HG02973 (cell line): Measurements from ENCODE around the gene YAP1.

Experiments used
- ATAC-seq: cut with Tn5 transposase; IDR thresholded peaks from one replicate; pipeline ENCODE4 v1.9.1; 2021; ENCODE audit warnings: moderate library complexity; ENCODE audit not compliant: unreplicated experiment

The YAP1 gene

DNA sequence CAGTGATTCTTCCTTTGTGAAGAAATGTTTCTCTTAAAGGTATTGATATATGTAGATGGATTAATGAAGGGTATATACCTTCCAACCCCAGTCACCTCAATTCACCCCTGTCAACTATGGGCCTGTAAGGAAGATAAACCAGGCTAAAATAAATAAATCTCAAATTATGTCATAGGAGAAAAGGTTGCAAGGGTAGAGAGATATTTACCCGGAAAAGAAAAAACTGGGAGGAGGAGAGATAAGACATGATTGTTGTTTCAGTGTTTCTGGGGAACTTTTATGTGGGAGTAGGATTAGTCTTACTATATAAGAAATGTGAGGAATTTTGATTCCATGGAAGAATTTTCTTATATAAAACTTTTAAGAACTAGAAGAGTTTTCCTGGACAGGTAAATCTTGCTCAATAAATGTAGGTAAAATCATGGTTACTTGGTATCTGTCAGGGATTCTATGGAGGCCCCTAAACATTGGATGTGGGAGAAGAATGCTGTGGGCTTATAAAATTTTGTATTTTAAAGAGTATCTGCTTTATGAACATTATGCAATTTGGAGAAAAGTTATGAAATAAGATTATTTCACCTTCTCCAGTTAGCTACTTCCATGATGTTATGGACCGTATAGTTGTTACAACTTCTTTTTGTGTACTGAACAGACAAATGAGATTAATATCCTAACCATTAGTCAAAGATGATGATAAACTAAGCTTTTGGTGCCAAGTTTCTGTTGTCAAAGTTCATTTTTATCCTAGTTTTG, 6.4 kb downstream of the YAP1 start:
- no peak for ATAC-seq

DNA sequence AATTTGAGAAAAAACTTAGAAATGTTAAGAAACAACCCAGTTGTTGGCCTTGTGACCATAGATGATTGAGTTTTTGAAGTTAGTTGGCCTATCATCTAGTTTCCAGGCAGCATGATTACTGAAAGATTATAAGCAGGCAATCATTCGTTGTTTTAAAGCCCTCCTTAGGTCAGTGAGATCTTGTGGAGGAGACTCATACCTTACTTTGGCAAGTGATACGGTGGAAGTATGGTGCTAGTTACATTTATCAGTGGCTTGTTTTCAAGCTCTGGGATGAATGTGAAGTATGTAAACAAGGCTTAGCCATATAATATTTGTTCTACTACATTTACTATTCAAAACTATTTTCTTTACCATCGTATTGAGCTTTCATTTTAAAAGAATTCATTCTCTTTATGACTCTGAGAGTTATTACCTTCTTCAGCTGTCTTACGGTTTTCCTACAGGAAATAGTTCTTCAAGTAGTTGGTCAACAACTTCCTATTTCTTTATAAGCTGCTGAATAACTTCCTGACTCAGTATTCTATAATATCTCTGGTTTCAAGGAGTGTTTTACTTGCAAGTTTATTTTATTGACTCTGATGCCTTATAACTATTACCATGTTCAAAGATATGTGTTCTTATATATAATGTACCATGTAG, 7.3 kb downstream of the YAP1 start:
- no peak for ATAC-seq

DNA sequence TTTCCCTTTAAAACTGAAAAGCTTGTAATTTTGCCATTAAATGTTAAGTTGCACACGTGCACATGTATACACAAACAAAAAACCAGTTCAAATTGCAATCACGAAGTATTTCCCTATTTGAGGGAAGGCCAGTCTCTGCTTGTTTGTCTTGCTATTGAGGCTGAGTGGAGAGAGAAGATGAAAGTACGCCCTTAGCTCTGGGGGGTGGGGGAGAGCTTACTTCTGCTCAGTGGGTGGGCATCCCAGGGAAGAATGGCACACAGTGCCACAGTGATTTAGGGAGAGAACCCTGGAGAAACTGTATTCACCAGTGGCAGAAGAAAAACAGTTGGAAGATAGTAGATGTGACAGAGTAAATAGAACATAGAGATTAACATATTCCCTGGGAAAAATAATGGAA, 8.7 kb downstream of the YAP1 start:
- ATAC-seq, result no peak

DNA sequence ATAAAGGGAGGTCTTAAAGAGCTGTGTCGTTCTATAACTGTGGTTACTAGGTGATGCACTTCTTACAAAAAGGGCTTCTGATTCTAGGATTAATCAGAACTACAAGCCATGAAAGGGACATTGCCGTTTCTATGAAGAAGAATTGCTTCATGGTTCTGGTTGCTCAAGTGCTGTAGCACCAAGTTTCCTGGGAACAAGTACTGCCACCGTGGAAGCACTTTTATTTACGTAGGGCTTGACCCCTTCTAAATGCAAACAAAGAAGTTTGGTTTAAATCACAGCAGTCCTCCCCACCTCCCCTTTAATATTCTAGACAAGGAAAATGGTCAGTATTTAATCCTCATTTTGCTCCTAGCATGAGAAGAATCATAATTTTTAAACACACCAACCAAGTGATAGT, 9.8 kb downstream of the YAP1 start:
- no peak for ATAC-seq

DNA sequence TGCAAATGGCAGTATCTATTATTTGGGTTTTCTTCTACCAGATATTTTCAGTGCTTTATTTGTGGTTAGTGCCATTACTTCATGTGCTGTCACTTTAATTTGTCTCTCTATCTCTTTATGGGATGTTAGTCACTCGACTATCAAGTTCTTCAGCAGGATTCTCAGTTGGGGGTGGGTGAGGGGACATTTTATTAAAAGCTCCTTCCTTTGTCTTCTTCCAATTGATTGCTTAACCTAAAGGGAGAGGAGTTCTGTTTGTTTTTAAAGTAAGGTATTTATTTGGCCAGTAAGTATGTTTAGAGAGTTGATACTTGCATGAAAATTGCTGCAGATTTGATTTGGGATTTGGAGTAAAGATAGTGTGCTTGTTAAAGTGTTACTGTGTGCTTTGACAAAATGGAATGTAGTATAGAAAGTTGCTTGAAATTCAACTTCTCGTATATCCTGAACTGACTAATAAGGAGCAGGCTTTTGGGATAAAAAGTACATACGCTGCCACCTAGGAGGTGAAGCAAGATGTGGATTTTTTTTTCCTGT, 10.3 kb downstream of the YAP1 start:
- ATAC-seq, result no peak

DNA sequence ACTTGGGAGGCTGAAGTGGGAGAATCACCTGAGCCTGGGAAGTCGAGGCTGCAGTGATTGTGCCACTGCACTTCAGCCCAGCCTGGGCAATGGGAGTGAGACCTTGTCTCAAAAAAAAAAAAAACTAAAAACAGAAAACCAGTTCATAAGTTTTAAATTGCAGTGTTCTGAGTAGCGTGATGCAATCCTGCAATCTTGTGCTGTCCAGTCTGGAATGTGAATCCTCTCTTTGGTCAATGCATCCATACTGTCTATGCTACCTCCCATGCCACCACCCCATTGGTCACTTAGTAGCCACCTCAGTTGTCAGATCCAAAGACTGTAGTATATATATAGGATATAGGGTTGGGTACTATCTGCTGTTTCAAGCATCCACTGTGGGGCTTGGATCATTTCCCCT, 11.1 kb downstream of the YAP1 start:
- ATAC-seq, result no peak

DNA sequence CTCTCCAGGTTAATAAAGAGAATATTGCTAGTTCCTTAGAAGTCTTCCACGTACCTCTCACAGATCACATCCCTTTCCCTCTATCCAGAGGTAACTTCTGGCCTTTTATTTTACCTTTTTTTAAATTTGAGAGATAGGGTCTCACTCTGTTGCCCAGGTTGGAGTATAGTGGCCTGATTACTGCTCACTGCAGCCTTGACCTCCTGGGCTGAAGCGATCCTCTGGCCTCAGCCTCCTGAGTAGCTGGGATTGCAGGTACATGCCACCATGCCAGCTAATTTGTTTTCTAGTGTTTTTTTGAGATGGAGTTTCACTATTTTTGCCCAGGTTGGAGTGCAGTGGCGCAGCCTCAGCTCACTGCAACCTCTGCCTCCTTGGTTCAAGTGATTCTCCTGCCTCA, 24.4 kb downstream of the YAP1 start:
- no peak for ATAC-seq

DNA sequence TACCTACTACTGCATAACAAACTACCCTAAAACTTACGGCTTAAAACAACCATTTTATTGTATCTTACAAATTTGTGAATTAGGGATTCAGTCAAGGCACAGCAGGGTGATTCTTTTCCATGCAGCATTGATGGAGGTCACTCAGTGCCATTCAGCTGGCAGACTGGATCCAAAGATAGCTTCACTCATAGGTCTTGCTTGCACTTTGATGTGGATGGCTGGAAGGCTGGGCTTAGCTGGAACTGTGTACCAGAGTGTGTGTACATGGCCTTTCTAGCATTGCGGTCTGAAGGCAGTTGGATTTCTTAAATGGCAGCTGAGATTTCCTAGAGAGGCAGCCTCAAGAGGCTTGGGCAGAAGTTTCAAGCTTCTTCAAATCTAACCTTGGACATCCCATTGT, 25.0 kb downstream of the YAP1 start:
- ATAC-seq, result no peak

DNA sequence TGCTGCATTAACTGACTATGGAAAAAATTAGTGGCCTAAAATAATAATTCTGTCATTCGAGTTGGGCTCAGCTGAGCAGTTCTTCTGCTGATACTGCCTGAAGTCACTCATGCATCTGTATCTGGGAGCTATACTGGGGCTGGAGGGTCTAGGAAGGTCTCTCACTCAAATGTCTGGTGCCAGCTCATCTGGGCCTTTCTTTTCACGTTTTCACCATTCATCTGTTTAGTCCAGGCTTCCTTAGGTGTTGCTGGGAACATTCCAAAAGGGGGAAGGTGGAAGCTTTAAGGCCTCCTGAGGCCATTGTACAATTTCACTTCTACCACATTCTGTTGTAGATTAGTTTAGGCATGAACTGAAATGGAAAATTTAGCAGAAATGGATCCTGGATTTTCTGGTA, 28.0 kb downstream of the YAP1 start:
- ATAC-seq, result no peak

DNA sequence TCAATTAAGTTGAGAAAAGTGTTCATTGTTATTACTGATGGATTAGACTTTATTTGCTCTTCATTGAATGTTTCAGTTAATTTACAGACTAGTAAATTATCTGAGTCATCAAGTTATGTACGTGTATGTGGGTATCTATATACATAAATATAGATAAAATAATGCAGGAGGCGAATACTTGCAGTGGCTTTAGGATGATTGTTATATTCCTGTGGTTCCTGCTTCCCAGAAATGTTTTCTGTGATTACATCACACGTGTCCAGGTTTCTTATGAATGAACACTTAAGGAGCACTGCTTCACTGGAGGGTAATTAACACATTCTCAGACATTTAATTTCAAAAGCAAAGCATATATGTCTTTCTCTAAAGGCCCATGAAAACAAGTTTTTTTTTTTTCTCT, 28.4 kb downstream of the YAP1 start:
- no peak for ATAC-seq

DNA sequence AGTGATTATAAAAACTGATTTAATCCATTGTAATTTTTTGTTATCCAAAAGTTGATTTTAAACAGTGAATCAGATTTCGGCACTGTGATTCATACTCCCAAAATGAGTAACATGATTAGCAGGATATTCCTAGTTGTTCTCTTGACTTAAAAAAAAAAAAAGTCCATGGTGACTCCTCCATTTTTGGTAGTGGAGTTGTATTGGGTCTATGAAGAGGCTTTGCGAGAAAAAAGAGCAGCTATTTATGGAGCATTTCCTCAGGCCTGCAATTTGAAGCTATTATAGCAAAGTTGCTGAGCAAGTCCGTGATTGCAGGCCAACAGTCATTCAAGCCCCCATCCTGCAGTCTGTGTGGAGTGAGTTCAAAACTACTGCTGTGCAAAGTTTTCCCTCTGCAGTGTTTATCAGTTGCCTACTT, 28.8 kb downstream of the YAP1 start:
- ATAC-seq, result no peak

DNA sequence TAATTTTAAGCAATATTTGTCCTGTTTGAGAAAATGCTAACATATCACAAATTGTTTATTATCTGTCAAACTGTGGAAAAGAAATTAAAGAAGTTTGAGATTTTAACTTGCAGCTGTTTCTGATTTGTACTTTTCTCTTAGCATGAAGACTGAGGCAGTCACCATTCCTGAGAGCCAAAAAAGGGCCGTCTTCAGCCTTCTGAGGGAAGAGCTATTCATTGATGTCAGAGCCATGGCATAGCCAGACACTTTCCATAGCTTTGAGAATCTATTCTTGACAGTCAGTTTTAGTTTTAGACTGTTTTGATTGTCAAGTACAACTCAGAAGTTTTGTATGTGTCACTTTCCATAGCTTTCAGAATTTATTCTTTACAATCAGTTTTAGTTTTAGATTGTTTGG, 32.1 kb downstream of the YAP1 start:
- ATAC-seq, result no peak

DNA sequence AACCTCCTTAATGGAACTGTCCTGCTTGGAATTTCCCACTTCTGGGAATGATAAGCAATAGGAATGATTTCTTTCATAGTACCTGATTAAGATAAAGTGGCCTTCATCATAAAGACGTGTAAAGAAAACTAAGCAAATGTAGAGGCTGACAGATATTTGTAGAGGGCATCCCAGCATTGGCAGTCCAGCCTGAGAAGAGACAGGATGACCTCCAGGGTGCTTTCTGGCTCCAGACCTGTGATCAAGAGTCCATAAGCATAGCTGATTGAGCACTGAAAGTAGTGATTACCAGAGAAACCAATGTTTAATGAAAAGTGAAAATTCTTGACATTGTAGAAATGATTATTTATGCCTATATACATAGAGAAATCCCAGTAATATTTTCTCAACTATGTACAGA, 33.6 kb downstream of the YAP1 start:
- ATAC-seq, result no peak

DNA sequence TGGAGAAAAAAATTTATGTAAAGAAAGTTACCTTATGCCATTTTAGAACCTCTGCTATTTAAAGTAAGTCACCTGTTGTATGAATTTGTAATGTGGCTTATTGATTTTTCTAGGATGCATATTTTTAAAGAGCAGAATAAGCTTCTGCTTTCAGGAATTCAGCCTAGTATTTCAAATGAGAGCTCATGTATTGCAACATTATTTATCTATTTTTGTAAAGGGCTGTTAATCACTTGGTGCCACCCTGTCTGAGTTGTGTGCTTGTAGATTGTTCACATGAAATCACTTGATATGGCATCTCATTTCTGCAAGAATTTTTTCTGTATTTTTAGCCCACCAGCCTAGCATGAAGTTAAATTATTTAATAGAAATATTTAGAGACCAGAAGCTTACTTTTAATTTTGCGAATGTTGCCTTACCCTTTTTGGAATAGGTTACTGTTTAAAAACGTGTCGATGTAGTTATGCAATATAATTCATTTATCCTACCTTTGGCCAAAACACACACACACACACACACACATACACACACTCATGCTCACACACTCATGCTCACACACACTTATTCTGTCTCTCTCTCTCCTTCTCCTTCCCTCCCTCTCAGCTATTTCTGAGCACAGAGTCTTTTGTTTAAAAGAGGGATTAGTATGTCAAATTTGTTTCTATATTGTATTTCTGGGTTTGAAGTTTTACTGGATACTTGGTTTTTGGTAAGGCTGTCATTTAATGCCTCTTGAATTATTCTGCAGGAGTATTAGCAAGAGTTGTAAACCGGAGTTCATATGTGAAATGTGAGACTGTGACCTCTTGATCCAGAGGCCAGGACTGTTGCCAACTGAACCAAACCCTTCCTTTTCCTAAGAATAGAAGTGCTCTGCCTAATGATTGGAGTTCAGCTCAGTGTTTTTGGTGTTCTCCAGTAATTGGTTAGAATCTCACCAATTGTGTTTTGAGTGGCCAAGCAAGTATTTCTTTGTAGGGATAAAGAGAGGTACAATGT, 34.4 kb downstream of the YAP1 start:
- no peak for ATAC-seq

DNA sequence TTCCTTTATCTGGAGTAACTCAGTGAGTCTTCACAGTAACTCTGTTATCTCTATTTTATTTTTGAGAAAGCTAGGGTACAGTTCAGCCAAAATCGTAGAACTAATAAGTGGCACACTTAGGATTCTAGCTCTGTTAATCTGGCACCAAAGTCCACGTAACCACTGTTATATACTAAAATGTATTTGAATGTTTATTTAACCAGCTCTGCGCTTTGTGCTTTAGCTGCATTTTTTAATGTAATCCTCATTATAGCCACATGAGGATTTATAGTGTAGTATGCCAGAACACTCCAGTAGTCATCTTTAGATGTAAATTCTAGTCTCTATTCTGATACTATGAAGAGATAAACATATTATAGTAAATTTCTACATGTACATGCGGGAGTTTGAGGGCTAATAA, 36.8 kb downstream of the YAP1 start:
- ATAC-seq, result no peak

DNA sequence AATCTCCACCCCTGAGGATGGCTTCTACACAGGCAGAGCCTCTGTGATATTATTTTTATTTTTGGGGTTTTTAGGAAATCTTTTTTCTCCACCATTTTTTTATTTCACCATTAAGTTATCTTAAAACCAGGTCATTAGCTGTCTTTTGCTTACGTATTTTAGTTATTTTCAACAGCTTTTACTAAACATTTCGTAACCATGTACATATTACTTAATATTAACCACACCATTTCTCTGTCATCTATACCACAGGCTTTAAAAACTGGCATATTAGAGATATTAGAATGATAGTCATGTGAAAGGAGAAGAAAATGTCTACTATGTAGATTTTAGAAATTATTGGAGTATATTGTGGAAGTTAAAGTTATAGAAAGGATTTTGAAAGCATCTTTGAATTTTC, 37.4 kb downstream of the YAP1 start:
- ATAC-seq, result no peak

DNA sequence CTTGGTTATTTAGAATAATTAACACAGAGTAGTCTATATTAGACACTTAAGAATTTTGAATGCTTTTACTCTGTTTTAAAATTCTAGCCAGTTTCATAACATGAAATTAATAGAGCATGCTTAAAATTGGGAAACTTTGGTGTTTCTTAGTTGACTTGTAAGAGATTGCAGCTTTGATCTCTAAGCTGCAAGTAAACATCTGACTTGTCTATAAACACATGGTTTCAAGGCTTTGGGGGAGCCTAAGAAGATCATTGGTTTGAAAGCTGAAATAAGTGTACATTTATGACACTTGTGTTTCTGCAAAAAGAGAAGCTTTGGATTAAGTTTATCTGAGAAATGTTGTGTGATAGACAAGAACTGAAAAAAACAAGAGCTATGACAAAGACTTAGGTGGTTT, 37.8 kb downstream of the YAP1 start:
- no peak for ATAC-seq

DNA sequence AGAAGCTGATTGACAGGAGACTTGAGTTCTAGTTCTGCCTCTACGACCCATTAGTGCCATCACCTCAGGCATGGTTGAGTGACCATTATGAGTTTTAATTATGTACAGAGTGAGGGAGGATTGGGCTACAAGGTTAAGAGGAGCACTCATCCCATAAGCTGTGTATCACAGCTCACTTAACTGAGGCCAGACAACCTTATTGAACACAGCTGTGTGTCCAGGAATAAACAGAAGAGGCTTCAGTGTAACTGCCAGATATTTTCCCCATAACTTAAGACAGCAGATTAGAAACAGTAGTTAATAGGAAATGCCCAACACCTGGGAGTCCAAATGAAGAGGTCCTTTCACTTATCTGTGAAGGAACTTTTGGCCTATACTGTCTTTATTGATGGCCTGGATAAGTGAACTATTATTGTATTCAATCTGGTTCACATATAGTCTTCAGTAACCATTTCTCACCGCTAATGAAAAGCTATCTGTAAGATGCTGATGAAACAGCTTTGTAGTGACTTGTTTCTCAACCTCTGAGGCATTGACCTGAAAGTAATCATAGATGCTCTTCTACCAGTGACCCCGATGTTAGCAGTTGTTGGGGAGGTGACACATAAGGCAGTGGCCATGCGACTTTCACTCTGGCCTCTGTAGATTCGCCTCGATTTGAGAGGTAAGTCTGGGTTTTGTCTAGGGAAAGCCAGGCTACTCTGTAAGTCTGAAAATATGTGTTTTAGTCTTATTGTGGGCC, 41.7 kb downstream of the YAP1 start:
- ATAC-seq, result no peak

DNA sequence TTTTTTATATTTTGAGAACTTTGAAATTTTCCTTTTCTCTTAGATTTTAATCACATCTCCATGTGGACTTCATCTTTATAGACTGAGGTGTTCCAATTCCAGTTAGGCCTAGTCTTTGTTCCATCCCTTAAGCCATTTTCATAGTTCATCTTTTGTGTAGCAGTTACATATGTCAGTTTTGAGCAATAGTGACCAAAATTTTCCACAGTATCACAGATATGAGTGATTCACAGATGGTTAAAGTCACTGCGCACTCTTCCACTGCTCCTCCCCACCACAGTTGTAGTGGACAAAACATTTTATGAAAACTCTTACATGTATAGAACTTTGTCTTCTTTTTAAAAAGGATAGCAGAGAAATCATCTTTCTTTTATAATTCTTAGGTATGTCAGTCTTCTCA, 42.8 kb downstream of the YAP1 start:
- ATAC-seq, result no peak

DNA sequence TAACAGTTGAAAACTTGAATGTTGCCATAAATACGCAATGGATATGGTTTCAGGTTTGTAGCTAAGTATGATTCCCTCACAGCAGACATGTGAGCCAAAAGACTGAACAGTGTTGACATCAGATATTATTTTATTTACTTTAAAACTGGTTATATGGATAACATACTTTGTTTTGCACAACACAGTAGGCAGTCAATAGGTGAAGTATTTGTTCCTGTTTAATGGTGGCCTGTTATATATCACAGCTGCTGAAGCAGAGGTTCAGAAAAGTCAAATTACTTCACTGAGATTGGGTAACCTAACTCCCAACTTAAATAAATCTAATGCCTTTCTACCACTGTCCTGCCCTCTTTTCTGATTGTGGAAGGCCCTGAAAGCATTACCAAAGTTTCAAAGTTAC, 44.6 kb downstream of the YAP1 start:
- no peak for ATAC-seq

DNA sequence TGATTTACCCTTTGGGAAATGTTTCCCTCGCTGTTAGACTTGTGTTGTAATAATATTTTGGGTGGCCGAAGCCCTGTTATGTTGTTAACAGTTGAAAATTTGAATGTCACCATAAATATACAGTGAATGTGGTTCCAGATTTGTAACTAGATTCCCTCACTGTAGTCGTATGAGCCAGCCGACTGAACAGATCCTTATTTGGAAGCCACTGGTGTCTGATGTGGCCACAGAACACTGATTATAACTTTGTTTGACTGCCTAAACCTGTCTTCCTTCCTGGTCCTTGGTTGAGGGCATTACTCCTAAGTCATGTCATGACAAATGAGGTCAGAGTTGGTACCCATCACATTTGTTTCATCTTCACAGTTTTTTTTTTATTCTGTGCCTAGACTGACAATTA, 45.4 kb downstream of the YAP1 start:
- no peak for ATAC-seq
